Ishikawa (cell line): ENCODE results near the gene PHF20.

Experiments
- CEBPB ChIP-seq: IDR thresholded peaks from 2 replicates; pipeline ENCODE4 v1.6.1; 2012
- CREB1 ChIP-seq: IDR thresholded peaks from 2 replicates; pipeline ENCODE4 v1.6.1; 2012; ENCODE audit warnings: low read depth
- EGR1 ChIP-seq: IDR thresholded peaks from 2 replicates; pipeline ENCODE4 v1.6.1; 2012
- EP300 ChIP-seq: IDR thresholded peaks from 2 replicates; pipeline ENCODE4 v1.6.1; 2012; ENCODE audit warnings: borderline replicate concordance
- FOXM1 ChIP-seq: IDR thresholded peaks from 2 replicates; pipeline ENCODE4 v1.6.1; 2012; ENCODE audit warnings: low read depth, borderline replicate concordance
- NFIC ChIP-seq: IDR thresholded peaks from 2 replicates; pipeline ENCODE4 v1.6.1; 2012
- RAD21 ChIP-seq: IDR thresholded peaks from 2 replicates; pipeline ENCODE4 v1.6.1; 2012; ENCODE audit warnings: low read depth
- TAF1 ChIP-seq: IDR thresholded peaks from 2 replicates; pipeline ENCODE4 v1.6.1; 2012; ENCODE audit warnings: low read depth, mild to moderate bottlenecking
- TCF12 ChIP-seq: IDR thresholded peaks from 2 replicates; pipeline ENCODE4 v1.6.1; 2012; ENCODE audit warnings: low read depth
- TEAD4 ChIP-seq: IDR thresholded peaks from 2 replicates; pipeline ENCODE4 v1.6.1; 2012
- YY1 ChIP-seq: IDR thresholded peaks from 2 replicates; pipeline ENCODE4 v1.6.1; 2012; ENCODE audit warnings: low read depth
- ZBTB7A ChIP-seq: IDR thresholded peaks from 2 replicates; pipeline ENCODE4 v1.6.1; 2012; ENCODE audit warnings: low read depth
- TF ChIP-seq, protein P1 (sequence below): IDR thresholded peaks from 2 replicates; pipeline ENCODE4 v1.6.1; 2012
- TF ChIP-seq, protein P2 (sequence below): IDR thresholded peaks from 2 replicates; pipeline ENCODE4 v1.6.1; 2012; ENCODE audit warnings: low read depth, mild to moderate bottlenecking
- TF ChIP-seq, protein P3 (sequence below): IDR thresholded peaks from 2 replicates; pipeline ENCODE4 v1.6.1; 2012

Gene PHF20

DNA sequence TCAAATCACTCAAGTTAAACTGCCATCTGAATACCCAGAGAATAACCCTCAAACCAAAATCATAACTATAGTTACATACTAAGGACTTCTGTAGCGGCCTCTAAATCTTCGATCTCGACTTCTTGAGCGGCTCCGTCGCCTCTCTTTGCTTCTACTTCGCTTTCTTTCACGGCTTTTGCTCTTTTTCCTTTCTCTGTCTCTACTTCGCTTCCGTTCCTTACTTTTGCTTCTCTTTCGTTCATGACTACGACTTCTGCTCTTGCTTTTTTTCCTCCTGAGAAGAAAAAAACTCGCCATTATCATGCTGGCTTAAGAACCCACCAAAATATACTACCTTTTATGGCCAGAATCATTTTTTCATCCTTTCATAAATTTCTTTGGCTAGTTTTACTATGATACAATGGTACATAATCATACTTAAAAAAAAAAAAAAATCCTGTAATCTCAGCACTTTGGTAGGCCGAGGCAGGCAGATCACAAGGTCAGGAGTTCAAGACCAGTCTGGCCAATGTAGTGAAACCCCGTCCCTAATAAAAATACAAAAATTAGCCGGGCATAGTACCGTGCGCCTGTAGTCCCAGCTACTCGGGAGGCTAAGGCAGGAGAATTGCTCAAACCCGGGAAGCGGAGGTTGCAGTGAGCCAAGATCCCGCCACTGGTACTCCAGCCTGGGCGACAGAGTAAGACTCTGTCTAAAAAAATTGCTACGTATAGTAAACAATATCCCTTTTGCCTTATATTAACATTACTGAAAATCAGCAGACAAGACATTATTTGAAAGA, 39.8 kb upstream of the PHF20 start:
- TF ChIP-seq RAD21 (no peak), FOXM1 (no peak), YY1 (no peak), CREB1 (no peak), TEAD4 (no peak), ZBTB7A (no peak), TAF1 (no peak), EP300 (no peak), CEBPB (no peak)
- TF ChIP-seq, protein P1, sequence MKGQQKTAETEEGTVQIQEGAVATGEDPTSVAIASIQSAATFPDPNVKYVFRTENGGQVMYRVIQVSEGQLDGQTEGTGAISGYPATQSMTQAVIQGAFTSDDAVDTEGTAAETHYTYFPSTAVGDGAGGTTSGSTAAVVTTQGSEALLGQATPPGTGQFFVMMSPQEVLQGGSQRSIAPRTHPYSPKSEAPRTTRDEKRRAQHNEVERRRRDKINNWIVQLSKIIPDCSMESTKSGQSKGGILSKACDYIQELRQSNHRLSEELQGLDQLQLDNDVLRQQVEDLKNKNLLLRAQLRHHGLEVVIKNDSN = no peak
- TF ChIP-seq, protein P2, sequence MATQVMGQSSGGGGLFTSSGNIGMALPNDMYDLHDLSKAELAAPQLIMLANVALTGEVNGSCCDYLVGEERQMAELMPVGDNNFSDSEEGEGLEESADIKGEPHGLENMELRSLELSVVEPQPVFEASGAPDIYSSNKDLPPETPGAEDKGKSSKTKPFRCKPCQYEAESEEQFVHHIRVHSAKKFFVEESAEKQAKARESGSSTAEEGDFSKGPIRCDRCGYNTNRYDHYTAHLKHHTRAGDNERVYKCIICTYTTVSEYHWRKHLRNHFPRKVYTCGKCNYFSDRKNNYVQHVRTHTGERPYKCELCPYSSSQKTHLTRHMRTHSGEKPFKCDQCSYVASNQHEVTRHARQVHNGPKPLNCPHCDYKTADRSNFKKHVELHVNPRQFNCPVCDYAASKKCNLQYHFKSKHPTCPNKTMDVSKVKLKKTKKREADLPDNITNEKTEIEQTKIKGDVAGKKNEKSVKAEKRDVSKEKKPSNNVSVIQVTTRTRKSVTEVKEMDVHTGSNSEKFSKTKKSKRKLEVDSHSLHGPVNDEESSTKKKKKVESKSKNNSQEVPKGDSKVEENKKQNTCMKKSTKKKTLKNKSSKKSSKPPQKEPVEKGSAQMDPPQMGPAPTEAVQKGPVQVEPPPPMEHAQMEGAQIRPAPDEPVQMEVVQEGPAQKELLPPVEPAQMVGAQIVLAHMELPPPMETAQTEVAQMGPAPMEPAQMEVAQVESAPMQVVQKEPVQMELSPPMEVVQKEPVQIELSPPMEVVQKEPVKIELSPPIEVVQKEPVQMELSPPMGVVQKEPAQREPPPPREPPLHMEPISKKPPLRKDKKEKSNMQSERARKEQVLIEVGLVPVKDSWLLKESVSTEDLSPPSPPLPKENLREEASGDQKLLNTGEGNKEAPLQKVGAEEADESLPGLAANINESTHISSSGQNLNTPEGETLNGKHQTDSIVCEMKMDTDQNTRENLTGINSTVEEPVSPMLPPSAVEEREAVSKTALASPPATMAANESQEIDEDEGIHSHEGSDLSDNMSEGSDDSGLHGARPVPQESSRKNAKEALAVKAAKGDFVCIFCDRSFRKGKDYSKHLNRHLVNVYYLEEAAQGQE = no peak

DNA sequence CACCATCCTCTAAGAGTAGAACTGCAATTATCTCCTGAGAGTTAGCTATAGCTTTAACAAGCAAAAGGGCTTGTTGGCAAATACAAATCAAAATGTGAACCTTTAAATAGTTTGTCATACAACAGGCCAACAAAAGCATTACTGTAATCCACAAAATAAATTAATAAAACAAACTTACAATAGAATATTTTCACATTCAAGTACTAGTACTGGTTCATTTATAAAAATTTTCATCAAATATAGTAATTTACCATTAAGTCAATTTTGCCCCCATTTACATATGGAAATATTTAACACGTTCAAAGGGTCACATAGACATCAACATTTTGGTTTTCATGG, 39.2 kb upstream of the PHF20 start:
- TF ChIP-seq FOXM1 = no peak
- no peak for TF ChIP-seq CREB1
- no peak for TF ChIP-seq CEBPB
- TF ChIP-seq, protein P3, sequence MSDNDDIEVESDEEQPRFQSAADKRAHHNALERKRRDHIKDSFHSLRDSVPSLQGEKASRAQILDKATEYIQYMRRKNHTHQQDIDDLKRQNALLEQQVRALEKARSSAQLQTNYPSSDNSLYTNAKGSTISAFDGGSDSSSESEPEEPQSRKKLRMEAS = no peak
- TF ChIP-seq TCF12 = no peak
- no peak for TF ChIP-seq TEAD4
- TF ChIP-seq EGR1 = no peak
- TF ChIP-seq, protein P1 = no peak
- TF ChIP-seq, protein P2 = no peak
- no peak for TF ChIP-seq YY1
- TF ChIP-seq ZBTB7A = no peak
- TF ChIP-seq NFIC = no peak
- no peak for TF ChIP-seq RAD21
- TF ChIP-seq EP300 = no peak
- TF ChIP-seq TAF1 = no peak

DNA sequence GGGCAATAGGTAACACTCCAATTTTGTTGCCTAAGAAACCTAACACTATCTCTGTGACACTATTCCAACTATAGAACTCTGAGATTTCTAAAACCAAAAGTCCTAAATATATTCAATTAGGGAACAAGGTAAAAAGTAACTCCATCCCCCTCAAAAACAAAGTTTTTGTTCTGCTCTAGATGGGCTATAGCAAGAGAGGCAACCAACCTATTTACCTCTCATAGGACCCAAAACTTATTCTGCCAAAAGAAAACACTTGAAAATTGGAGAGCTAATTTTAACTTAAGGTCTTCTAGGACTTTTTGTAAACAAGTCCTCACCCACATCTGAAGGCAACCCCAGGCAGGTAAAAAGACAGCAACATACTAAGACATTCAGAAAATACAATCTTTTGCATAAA, 37.4 kb upstream of the PHF20 start:
- TF ChIP-seq NFIC (no peak), TAF1 (no peak), RAD21 (no peak), FOXM1 (no peak), EGR1 (no peak), CREB1 (no peak), CEBPB (no peak), ZBTB7A (no peak), TEAD4 (no peak), YY1 (no peak), EP300 (no peak), TCF12 (no peak)
- TF ChIP-seq, protein P1 = no peak
- TF ChIP-seq, protein P2 = no peak
- TF ChIP-seq, protein P3 = no peak
